Panc1 (cell line): ENCODE results near the gene PROS1.

Experiments
- POLR2AphosphoS5 ChIP-seq: IDR thresholded peaks from 2 replicates; pipeline ENCODE4 v1.6.1; 2012; ENCODE audit warnings: mild to moderate bottlenecking, low read depth, low read length, moderate library complexity
- TCF7L2 ChIP-seq: IDR thresholded peaks from 2 replicates; pipeline ENCODE4 v1.6.1; 2011; ENCODE audit warnings: mild to moderate bottlenecking, low read depth, low read length, inconsistent platforms
- TF ChIP-seq, protein P1 (sequence below): fragments of 450-650 bp; IDR thresholded peaks from 2 replicates; pipeline ENCODE4 v1.5.1; 2017; ENCODE audit warnings: mild to moderate bottlenecking
- TF ChIP-seq, protein P2 (sequence below), 2 experiments: IDR thresholded peaks; 2 replicates each; pipeline ENCODE4 v1.6.1; 2011 to 2012; ENCODE audit warnings: low read depth in 2 of 2, control low read depth in 1 of 2, low read length in 1 of 2, mild to moderate bottlenecking in 1 of 2, moderate library complexity in 1 of 2; ENCODE audit not compliant: insufficient read depth in 1 of 2

DNA sequence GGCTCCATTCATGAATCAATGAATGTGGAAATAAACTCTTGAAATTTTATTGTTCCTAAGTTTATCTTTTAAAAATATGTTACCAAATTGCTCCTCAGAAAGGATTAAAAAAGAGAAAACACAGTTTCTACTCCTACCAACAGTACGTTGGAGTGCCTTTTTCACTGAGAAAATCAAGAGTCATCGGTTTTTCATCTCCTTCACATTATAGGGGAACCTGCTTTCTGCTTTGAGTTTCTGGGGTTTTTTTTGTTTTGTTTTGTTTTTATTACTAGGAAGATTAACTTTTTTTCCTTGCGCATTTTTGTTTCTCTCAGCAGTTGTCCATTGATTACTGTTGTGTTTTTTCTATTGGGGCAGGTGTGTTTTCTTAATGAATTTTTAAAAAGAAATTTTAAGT lies 9.7 kb upstream of the PROS1 start:
- TF ChIP-seq, protein P1, sequence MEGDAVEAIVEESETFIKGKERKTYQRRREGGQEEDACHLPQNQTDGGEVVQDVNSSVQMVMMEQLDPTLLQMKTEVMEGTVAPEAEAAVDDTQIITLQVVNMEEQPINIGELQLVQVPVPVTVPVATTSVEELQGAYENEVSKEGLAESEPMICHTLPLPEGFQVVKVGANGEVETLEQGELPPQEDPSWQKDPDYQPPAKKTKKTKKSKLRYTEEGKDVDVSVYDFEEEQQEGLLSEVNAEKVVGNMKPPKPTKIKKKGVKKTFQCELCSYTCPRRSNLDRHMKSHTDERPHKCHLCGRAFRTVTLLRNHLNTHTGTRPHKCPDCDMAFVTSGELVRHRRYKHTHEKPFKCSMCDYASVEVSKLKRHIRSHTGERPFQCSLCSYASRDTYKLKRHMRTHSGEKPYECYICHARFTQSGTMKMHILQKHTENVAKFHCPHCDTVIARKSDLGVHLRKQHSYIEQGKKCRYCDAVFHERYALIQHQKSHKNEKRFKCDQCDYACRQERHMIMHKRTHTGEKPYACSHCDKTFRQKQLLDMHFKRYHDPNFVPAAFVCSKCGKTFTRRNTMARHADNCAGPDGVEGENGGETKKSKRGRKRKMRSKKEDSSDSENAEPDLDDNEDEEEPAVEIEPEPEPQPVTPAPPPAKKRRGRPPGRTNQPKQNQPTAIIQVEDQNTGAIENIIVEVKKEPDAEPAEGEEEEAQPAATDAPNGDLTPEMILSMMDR = no peak
- no peak for TF ChIP-seq TCF7L2
- no peak for TF ChIP-seq POLR2AphosphoS5
- TF ChIP-seq, protein P2, sequence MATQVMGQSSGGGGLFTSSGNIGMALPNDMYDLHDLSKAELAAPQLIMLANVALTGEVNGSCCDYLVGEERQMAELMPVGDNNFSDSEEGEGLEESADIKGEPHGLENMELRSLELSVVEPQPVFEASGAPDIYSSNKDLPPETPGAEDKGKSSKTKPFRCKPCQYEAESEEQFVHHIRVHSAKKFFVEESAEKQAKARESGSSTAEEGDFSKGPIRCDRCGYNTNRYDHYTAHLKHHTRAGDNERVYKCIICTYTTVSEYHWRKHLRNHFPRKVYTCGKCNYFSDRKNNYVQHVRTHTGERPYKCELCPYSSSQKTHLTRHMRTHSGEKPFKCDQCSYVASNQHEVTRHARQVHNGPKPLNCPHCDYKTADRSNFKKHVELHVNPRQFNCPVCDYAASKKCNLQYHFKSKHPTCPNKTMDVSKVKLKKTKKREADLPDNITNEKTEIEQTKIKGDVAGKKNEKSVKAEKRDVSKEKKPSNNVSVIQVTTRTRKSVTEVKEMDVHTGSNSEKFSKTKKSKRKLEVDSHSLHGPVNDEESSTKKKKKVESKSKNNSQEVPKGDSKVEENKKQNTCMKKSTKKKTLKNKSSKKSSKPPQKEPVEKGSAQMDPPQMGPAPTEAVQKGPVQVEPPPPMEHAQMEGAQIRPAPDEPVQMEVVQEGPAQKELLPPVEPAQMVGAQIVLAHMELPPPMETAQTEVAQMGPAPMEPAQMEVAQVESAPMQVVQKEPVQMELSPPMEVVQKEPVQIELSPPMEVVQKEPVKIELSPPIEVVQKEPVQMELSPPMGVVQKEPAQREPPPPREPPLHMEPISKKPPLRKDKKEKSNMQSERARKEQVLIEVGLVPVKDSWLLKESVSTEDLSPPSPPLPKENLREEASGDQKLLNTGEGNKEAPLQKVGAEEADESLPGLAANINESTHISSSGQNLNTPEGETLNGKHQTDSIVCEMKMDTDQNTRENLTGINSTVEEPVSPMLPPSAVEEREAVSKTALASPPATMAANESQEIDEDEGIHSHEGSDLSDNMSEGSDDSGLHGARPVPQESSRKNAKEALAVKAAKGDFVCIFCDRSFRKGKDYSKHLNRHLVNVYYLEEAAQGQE (IDR thresholded peaks at IDR 0.05; ENCODE audit: insufficient read depth in 1 of 2, low read depth in 2 of 2, low read length in 1 of 2) = no peak
